NCI-H1694 (cell line): ENCODE measurements around the gene NPHS1.
A peak's percentile ranks its signal among the peaks of the same experiment; 100 is the strongest.
"Not testable (repeated sequence)": the region's sequence is repeated elsewhere in the genome, so short reads cannot be mapped to it uniquely, and the experiment has no call there.

Source experiments
- DNase-seq: peaks from one replicate; lab custom pipeline; 2025; lab: John Stamatoyannopoulos, UW

The NPHS1 gene, protein sequence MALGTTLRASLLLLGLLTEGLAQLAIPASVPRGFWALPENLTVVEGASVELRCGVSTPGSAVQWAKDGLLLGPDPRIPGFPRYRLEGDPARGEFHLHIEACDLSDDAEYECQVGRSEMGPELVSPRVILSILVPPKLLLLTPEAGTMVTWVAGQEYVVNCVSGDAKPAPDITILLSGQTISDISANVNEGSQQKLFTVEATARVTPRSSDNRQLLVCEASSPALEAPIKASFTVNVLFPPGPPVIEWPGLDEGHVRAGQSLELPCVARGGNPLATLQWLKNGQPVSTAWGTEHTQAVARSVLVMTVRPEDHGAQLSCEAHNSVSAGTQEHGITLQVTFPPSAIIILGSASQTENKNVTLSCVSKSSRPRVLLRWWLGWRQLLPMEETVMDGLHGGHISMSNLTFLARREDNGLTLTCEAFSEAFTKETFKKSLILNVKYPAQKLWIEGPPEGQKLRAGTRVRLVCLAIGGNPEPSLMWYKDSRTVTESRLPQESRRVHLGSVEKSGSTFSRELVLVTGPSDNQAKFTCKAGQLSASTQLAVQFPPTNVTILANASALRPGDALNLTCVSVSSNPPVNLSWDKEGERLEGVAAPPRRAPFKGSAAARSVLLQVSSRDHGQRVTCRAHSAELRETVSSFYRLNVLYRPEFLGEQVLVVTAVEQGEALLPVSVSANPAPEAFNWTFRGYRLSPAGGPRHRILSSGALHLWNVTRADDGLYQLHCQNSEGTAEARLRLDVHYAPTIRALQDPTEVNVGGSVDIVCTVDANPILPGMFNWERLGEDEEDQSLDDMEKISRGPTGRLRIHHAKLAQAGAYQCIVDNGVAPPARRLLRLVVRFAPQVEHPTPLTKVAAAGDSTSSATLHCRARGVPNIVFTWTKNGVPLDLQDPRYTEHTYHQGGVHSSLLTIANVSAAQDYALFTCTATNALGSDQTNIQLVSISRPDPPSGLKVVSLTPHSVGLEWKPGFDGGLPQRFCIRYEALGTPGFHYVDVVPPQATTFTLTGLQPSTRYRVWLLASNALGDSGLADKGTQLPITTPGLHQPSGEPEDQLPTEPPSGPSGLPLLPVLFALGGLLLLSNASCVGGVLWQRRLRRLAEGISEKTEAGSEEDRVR (N-terminal part only)

GRCh38 chr19:35852029-35852780, at the start of gene NPHS1:
TSS of gene NPHS1 (minus strand) at chr19:35852504. CDS start at chr19:35851837, 667 bp downstream.
- DNase-seq = no peak

DNA sequence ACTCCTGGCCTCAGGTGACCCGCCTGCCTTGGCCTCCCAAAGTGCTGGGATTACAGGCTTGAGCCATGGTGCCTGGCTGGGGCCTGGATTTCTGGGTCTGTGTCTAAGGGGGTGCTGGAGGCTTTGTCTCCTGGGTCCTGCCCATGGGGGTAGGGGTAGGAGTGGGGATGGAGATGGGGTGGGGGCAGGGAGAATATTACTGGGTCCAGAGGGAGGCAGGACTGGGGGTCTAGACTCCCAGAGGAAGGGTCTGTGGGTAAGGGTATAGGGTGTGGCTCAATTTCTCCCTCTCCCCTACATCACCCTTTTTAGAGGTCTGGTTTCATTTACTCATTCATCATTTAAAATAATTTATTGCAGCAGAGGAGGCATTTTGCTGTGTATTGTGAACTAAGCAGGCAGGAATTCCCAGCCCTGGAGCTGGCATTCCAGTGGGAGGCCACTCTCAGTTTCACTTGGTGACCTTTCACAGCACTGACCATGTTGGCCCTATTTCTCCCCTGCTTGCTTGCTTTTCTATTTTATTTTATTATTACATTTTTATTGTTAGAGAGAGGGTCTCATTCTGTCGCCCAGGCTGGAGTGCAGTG, 48.8 kb upstream of the NPHS1 start:
- DNase-seq = no peak

DNA sequence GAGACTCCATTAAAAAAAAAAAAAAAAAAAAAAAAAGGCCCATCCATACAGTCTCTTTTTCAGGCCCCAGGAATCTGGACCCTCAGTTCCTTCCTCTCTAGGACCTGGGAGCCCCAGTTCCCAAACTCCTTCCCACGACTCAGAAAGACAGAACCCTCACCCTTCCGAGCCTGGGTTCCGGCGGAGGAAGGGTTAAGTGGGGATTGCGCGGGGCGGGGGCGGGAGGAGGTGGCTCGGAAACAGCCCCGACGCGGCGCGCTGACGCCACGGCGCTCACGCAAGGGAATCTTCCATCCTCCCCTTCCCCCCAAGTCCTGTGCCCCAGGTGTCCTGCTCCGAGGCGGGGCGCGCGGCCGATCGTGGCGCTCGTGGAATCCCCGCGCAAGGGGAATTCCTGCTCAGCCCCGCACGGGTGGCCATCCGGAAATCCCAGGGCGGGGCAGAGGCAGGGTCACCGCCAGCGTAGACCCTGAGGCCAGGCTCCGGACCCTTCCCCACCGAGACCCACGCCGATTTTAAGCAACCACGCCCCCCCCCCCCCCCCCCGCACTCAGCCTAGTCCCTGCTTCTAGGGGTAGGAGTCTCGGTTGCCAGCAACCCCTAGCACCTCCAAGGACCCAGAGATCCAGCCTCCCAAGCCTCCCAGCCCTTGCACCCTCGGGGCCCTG, 47.4 kb upstream of the NPHS1 start:
- DNase-seq = peak; percentile 61

GRCh38 chr19:35898499-35898809, 46.1 kb upstream of the NPHS1 start:
- DNase-seq = no peak

GRCh38 chr19:35897706-35898451, 45.6 kb upstream of the NPHS1 start:
- no peak for DNase-seq

DNA sequence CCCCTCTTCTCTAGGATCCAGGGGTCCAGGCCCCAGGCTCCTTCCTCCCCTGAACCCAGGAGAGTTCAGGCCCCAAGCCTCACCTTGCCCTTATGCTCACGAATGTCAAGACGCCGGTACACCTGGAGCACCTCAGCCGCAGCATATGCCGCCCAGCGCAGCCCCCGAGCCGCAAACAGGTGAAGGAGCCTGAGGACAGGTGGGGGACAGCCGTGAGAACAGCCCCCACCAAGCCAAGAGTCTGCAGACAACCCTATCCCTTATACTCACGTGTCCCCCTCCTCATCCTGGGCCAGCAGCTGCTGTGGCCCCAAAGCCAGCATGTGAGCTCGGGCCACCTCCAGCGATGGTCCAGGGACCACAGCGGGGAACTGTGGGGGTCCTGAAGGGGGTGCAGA, 44.3 kb upstream of the NPHS1 start:
- no peak for DNase-seq

DNA sequence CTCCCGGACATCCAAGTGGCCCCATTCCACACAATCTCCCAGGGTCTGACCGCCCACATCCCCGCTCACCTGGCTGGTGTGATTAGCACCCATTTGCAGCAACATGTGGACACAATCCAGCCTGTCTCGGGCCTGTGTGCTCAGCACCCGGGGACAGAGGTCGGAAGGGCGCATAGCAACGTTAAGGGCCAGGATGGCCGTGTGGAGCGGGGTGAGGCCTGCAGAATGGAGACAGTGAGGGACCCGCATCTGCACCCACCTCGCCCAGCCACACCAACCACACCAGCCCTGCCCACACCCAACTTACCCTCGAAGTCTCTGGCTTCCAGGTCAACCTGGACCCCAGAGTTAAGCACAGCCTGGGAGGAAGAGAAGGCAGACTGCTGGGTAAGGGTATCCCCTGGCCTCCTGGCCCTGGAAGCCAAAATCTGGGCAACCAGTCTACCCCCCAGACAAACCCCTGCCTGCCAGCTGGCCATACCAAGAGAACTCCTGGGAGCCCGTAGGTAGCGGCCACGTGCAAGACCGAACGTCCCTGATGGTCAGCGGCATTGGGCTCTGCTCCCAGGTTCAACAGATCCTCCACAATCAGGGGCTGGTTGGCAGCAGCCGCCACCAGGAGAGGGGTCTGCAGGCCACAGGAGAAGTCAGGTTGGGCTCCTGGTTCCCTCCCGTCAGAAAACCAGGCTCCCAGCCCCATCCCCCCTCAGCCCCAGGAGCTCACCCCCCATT, 43.8 kb upstream of the NPHS1 start:
- no peak for DNase-seq

DNA sequence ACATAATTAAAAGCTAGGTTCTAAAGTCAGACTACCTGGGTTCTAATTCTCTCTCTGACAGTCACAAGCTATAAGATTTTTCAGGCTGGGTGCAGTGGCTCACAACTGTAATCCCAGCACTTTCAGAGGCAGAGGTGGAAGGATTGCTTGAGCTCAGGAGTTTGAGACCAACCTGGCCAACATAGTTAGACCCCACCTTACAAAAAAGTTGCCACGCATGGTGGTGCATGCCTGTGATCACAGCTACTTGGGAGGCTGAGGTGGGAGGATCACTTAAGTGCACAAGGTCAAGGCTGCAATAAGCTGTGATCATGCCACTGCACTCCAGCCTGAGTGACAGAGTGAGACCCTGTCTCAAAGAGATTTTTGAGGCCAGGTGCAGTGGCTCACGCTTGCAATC, 42.0 kb upstream of the NPHS1 start:
- no peak for DNase-seq

GRCh38 chr19:35891819-35892218, 39.5 kb upstream of the NPHS1 start:
- not testable (repeated sequence) for DNase-seq

GRCh38 chr19:35890113-35890650, 37.9 kb upstream of the NPHS1 start:
- DNase-seq = no peak

DNA sequence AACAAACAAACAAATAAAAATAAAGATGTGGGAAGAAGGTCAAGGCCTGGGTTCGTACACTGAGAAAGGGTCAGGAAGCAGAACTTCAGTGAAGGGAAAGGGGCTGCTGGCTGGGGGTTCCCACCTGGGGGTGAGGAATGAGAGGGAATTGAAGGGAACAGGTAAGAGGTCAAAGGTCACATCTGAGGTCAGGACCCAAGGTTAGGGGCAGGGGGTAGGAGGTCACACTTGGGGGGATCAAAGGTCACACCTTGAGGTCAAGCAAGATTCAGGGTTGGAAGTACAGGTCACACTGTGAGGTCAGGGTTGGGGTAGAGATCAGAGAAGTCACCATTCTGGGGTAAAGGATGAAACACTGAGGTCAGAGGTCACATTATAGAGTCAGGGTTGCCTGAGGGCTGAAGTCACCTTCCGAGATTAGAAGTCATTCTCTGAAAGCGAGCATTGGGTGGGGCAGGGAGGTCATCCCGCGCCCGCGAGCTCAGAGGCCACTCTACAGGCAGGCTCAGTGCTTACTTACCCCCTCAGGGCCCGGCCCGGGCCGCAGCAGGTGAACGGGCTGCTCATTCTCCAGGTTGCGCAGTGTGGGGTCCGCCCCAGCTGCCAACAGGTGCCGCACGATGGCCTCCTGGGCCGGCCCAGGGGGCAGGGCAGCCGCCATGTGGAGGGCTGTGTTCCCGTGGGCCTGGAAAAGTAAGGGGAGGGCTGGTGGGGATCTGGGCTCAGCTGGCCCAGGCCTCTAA, 37.2 kb upstream of the NPHS1 start:
- DNase-seq = no peak

- DNase-seq = no peak
Measured at GRCh38 chr19:35888398-35888797, 36.1 kb upstream of the NPHS1 start.

DNA sequence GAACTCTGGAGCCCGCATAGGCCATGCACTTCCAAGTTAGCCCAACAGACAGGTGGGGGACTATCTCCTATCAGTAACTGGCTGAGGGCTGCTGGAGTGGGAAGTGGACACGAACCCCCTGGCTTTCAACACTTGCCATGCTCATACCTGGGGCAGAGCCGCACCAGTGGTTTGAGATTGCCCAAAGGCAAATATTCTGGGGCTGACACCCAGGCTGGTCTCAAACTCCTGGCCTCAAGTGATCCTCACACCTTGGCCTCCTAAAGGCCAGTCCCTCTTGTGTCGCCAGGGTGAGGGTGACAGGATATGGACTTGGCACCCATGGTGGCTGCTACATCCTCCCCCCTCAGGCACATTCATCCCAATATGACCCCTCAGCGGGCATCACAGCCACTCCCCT, 34.9 kb upstream of the NPHS1 start:
- no peak for DNase-seq

DNA sequence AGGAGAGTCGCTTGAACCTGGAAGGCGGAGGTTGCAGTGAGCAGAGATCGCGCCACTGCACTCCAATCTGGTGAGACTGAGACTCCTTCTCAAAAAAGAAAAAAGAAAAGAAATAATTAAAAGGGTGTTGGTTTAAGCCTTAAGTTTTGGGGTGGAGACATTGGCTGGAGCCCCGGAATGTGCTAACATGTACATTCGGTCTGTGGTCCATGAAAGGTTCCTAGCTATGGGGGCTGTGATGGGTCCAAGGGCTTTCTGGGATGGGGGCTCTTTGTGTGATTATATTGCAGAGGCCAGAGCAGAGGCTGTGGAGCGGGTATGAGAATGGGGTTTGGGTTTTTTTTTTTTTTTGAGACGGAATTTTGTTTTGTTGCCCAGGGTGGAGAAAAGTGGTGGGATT, 33.6 kb upstream of the NPHS1 start:
- no peak for DNase-seq

DNA sequence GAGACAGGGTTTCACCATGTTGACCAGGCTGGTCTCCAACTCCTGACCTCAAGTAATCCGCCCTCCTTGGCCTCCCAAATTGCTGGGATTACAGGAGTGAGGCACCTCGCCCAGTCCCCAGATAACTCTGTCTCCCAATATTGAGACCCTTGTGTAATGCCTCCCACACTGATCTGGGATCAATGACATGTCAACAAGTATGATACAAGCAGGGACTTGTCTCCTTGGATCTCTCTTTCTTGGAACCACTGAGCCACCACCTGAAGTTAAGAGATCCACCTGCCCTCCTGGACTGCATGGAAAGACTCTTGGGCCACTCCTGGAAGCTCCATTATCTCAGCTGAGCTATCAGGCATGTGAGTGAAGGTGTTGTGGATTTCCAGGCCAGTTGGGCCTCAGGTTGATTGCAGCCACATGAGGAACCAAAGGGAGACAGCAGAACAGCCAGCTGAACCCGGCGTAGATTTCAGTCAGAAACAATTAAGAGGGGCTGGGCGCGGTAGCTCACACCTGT, 33.0 kb upstream of the NPHS1 start:
- no peak for DNase-seq

DNA sequence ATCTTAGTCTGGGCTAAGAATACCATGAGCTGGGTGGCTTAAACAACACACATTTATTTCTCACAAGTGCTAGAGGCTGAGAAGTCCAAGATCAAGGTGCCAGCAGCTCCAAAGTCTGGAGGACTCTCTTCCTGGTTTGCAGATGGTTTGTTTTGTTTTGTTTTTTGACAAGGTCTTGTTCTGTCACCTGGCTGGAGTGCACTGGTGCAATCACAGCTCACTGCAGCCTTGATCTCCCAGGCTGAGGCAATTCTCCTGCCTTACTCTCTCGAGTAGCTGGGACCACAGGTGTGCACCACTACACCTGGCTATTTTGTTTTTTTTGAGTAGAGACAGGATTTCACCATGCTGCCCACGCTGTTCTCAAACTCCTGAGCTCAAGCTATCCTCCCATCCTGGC, 31.6 kb upstream of the NPHS1 start:
- DNase-seq = no peak

GRCh38 chr19:35882114-35882832, 30.0 kb upstream of the NPHS1 start:
- peak; percentile 92 for DNase-seq
